HEK293 (cell line): ENCODE measurements around the gene RIPPLY2.
A peak's percentile ranks its signal among the peaks of the same experiment; 100 is the strongest.

Experiments used
- CTCF ChIA-PET: fragments of 350-600 bp; formaldehyde crosslinking; extraction: SDS; loops from one replicate; lab custom pipeline; 2021; ENCODE audit warnings: antibody characterized with exemption; lab: Yijun Ruan, JAX
- POLR2A ChIA-PET: fragments of 300-600 bp; formaldehyde crosslinking; extraction: SDS; loops from one replicate; lab custom pipeline; 2020; ENCODE audit warnings: antibody characterized with exemption, inconsistent platforms; lab: Yijun Ruan, JAX
- H3K27ac ChIP-seq: fragments of 200-500 bp; sonication (Bioruptor generic); 2 replicates; pipeline ENCODE4 v1.5.1; 2014; ENCODE audit warnings: low read depth, low read length, control low read depth, inconsistent platforms; ENCODE audit errors: extremely low read depth
- H3K36me3 ChIP-seq, 2 experiments: fragments of 200-500 bp in 1 of 2; sonication (Bioruptor generic) in 1 of 2; 1 replicate in 1 of 2; 2 replicates in 1 of 2; pipeline ENCODE4 v1.5.1; 2014 to 2017; ENCODE audit warnings: inconsistent platforms in 2 of 2, low read length in 2 of 2; ENCODE audit not compliant: control insufficient read depth in 2 of 2, insufficient read depth in 1 of 2
- H3K4me1 ChIP-seq: fragments of 200-500 bp; sonication (Bioruptor generic); 2 replicates; pipeline ENCODE4 v1.5.1; 2014; ENCODE audit warnings: mild to moderate bottlenecking, low read length, inconsistent platforms; ENCODE audit not compliant: control insufficient read depth, insufficient read depth
- H3K4me3 ChIP-seq: 2 replicates; pipeline ENCODE4 v1.5.1; 2011; ENCODE audit warnings: low read depth, mild to moderate bottlenecking, control low read depth, low read length, moderate library complexity
- H3K9me3 ChIP-seq: fragments of 200-500 bp; sonication (Bioruptor generic); 2 replicates; pipeline ENCODE4 v1.5.1; 2014; ENCODE audit warnings: low read depth, low read length, inconsistent platforms; ENCODE audit not compliant: control insufficient read depth, insufficient read depth
- HOXD13 ChIP-seq: sonication (generic); formaldehyde crosslinking; IDR thresholded peaks from 2 replicates; pipeline ENCODE4 v1.8.0; 2022; ENCODE audit warnings: missing genetic modification reagents, borderline replicate concordance
- PRDM1 ChIP-seq: fragments of 450-650 bp; formaldehyde crosslinking; IDR thresholded peaks from 2 replicates; pipeline ENCODE4; 2016; ENCODE audit warnings: missing biosample characterization, missing genetic modification characterization
- YY1 ChIP-seq: fragments of 450-650 bp; formaldehyde crosslinking; IDR thresholded peaks from 2 replicates; pipeline ENCODE4 v1.5.1; 2018; ENCODE audit warnings: missing biosample characterization, missing genetic modification characterization
- ZNF16 ChIP-seq: fragments of 450-650 bp; formaldehyde crosslinking; IDR thresholded peaks from 2 replicates; pipeline ENCODE4 v1.5.1; 2016; ENCODE audit warnings: low read depth, missing biosample characterization, missing genetic modification characterization
- ZNF221 ChIP-seq: fragments of 450-650 bp; formaldehyde crosslinking; IDR thresholded peaks from 2 replicates; pipeline ENCODE4 v1.5.1; 2017; ENCODE audit warnings: missing biosample characterization, missing genetic modification characterization, borderline replicate concordance
- ZNF433 ChIP-seq: fragments of 450-650 bp; formaldehyde crosslinking; IDR thresholded peaks from 2 replicates; pipeline ENCODE4 v1.5.1; 2016; ENCODE audit warnings: missing biosample characterization, missing genetic modification characterization, low read depth
- ZNF555 ChIP-seq: fragments of 450-650 bp; formaldehyde crosslinking; conservative IDR thresholded peaks from 2 replicates; pipeline ENCODE4 v1.5.1; 2017; ENCODE audit warnings: missing biosample characterization, mild to moderate bottlenecking, missing genetic modification characterization, inconsistent platforms
- ZNF626 ChIP-seq: fragments of 450-650 bp; sonication (Bioruptor Pico); formaldehyde crosslinking; IDR thresholded peaks from 2 replicates; pipeline ENCODE4 v1.5.1; 2018; ENCODE audit warnings: missing biosample characterization, missing genetic modification characterization, inconsistent platforms
- ZNF660 ChIP-seq: fragments of 450-650 bp; IDR thresholded peaks from 2 replicates; pipeline ENCODE4 v1.5.1; 2018; ENCODE audit warnings: missing biosample characterization, mild to moderate bottlenecking, missing genetic modification characterization
- ZNF76 ChIP-seq: fragments of 450-650 bp; formaldehyde crosslinking; IDR thresholded peaks from 2 replicates; pipeline ENCODE4; 2016; ENCODE audit warnings: low read depth, missing biosample characterization, missing genetic modification characterization, borderline replicate concordance
- ZNF776 ChIP-seq: fragments of 450-650 bp; formaldehyde crosslinking; IDR thresholded peaks from 2 replicates; pipeline ENCODE4 v1.5.0; 2017; ENCODE audit warnings: missing biosample characterization, missing genetic modification characterization, borderline replicate concordance
- ZNF837 ChIP-seq: fragments of 450-650 bp; formaldehyde crosslinking; IDR thresholded peaks from 2 replicates; pipeline ENCODE4 v1.5.1; 2016; ENCODE audit warnings: missing biosample characterization, missing genetic modification characterization
- TF ChIP-seq, protein P1 (sequence below): fragments of 450-650 bp; formaldehyde crosslinking; IDR thresholded peaks from 2 replicates; pipeline ENCODE4 v1.5.1; 2016; ENCODE audit warnings: missing biosample characterization, missing genetic modification characterization, low read depth
- TF ChIP-seq, protein P2 (sequence below): fragments of 450-650 bp; formaldehyde crosslinking; IDR thresholded peaks from 2 replicates; pipeline ENCODE4 v1.5.1; 2017; ENCODE audit warnings: missing biosample characterization, missing genetic modification characterization
- TF ChIP-seq, protein P3 (sequence below): fragments of 450-650 bp; formaldehyde crosslinking; IDR thresholded peaks from 2 replicates; pipeline ENCODE4 v1.5.1; 2017; ENCODE audit warnings: missing biosample characterization, missing genetic modification characterization
- TF ChIP-seq, protein P4 (sequence below): sonication (generic); formaldehyde crosslinking; IDR thresholded peaks from 2 replicates; pipeline ENCODE4 v1.8.1; 2022; ENCODE audit warnings: mild to moderate bottlenecking, moderate library complexity, missing genetic modification reagents
- TF ChIP-seq, protein P5 (sequence below): fragments of 450-650 bp; formaldehyde crosslinking; IDR thresholded peaks from 2 replicates; pipeline ENCODE4 v1.5.1; 2016; ENCODE audit warnings: missing biosample characterization, missing genetic modification characterization
- TF ChIP-seq, protein P6 (sequence below): fragments of 450-650 bp; formaldehyde crosslinking; IDR thresholded peaks from 2 replicates; pipeline ENCODE4 v1.5.1; 2016; ENCODE audit warnings: missing biosample characterization, missing genetic modification characterization

Gene RIPPLY2

DNA sequence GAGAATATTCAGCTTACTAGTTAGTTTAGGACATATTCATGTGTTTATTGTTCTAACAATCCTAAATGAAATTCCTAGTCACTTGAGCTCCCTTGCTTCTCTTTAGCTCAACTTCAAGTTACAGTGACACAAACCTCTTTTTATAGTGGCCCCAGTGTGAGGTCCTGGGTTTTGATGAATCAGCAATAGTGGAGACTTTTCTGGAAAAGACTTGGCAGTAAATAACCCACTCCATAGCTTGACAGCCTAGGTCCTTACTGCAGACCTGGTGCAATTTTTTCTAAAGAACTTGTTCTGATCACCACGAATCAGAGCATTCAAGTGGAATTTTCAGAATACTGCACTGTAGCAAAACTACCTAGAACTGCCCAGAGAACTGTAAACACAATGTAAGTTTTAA is 6.9 kb upstream of the RIPPLY2 start:
- Histone ChIP-seq H3K4me1 (no peaks in the 10 kb centered on the region), H3K27ac (no peak overlapping the region), H3K4me3 (no peak overlapping the region), H3K9me3 (no peaks in the 10 kb centered on the region), H3K36me3 (no peaks in the 10 kb centered on the region)
- CTCF ChIA-PET: interaction anchor here (0.6 to 1.8 kb wide), 2 partner anchors 19 to 231 kb away, joined by 3 to 4 read pairs; no protein-coding TSS in a partner anchor
- POLR2A ChIA-PET: interaction anchor here (1.0 kb wide), 1 partner anchor 14 kb away, joined by 3 read pairs; no protein-coding TSS in a partner anchor
- TF ChIP-seq YY1 (tag by site-specific recombination): no peak
- TF ChIP-seq, protein P1, sequence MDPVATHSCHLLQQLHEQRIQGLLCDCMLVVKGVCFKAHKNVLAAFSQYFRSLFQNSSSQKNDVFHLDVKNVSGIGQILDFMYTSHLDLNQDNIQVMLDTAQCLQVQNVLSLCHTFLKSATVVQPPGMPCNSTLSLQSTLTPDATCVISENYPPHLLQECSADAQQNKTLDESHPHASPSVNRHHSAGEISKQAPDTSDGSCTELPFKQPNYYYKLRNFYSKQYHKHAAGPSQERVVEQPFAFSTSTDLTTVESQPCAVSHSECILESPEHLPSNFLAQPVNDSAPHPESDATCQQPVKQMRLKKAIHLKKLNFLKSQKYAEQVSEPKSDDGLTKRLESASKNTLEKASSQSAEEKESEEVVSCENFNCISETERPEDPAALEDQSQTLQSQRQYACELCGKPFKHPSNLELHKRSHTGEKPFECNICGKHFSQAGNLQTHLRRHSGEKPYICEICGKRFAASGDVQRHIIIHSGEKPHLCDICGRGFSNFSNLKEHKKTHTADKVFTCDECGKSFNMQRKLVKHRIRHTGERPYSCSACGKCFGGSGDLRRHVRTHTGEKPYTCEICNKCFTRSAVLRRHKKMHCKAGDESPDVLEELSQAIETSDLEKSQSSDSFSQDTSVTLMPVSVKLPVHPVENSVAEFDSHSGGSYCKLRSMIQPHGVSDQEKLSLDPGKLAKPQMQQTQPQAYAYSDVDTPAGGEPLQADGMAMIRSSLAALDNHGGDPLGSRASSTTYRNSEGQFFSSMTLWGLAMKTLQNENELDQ: no peak
- TF ChIP-seq, protein P2, sequence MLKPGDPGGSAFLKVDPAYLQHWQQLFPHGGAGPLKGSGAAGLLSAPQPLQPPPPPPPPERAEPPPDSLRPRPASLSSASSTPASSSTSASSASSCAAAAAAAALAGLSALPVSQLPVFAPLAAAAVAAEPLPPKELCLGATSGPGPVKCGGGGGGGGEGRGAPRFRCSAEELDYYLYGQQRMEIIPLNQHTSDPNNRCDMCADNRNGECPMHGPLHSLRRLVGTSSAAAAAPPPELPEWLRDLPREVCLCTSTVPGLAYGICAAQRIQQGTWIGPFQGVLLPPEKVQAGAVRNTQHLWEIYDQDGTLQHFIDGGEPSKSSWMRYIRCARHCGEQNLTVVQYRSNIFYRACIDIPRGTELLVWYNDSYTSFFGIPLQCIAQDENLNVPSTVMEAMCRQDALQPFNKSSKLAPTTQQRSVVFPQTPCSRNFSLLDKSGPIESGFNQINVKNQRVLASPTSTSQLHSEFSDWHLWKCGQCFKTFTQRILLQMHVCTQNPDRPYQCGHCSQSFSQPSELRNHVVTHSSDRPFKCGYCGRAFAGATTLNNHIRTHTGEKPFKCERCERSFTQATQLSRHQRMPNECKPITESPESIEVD (tag by site-specific recombination): 0 out of 2 replicates have a peak, but pooled peaks have one; percentile 24
- TF ChIP-seq, protein P3, sequence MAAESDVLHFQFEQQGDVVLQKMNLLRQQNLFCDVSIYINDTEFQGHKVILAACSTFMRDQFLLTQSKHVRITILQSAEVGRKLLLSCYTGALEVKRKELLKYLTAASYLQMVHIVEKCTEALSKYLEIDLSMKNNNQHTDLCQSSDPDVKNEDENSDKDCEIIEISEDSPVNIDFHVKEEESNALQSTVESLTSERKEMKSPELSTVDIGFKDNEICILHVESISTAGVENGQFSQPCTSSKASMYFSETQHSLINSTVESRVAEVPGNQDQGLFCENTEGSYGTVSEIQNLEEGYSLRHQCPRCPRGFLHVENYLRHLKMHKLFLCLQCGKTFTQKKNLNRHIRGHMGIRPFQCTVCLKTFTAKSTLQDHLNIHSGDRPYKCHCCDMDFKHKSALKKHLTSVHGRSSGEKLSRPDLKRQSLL: peak; percentile 30; the same call in 1 of the 2 replicates

DNA sequence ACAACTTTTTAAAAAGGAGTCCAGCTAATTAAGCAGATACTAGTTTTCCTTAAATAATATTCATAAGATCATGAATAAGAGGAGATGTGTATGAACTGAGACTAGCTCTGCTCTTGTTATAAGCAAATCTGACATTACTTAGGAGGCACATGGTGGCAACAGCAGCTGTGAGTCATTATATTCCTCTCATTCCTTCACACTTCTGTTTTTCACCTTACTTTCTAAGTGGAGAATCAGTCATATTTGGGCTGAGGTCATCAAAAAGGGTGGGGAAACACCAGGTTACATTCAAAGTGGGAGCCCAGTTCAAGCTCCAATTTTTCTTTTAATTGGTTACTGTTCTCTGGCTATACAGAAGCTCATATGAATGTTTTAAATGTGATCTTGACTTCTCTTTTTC is 6.0 kb upstream of the RIPPLY2 start:
- TF ChIP-seq, protein P3: no peak
- TF ChIP-seq ZNF660 (tag by site-specific recombination): 0 out of 2 replicates have a peak, but pooled peaks have one; percentile 11
- TF ChIP-seq ZNF626 (tag by site-specific recombination): no peak
- no peak for TF ChIP-seq ZNF221 (tag by site-specific recombination)
- TF ChIP-seq, protein P4, sequence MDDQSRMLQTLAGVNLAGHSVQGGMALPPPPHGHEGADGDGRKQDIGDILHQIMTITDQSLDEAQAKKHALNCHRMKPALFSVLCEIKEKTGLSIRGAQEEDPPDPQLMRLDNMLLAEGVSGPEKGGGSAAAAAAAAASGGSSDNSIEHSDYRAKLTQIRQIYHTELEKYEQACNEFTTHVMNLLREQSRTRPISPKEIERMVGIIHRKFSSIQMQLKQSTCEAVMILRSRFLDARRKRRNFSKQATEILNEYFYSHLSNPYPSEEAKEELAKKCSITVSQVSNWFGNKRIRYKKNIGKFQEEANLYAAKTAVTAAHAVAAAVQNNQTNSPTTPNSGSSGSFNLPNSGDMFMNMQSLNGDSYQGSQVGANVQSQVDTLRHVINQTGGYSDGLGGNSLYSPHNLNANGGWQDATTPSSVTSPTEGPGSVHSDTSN (CRISPR knock-in tag): no peak
- TF ChIP-seq PRDM1 (tag by site-specific recombination): peak; percentile 21; the same call in 1 of the 2 replicates
- no peak for TF ChIP-seq ZNF16 (tag by site-specific recombination)
- TF ChIP-seq, protein P5, sequence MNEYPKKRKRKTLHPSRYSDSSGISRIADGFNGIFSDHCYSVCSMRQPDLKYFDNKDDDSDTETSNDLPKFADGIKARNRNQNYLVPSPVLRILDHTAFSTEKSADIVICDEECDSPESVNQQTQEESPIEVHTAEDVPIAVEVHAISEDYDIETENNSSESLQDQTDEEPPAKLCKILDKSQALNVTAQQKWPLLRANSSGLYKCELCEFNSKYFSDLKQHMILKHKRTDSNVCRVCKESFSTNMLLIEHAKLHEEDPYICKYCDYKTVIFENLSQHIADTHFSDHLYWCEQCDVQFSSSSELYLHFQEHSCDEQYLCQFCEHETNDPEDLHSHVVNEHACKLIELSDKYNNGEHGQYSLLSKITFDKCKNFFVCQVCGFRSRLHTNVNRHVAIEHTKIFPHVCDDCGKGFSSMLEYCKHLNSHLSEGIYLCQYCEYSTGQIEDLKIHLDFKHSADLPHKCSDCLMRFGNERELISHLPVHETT: no peak
- no peak for TF ChIP-seq ZNF837 (tag by site-specific recombination)
- TF ChIP-seq, protein P6, sequence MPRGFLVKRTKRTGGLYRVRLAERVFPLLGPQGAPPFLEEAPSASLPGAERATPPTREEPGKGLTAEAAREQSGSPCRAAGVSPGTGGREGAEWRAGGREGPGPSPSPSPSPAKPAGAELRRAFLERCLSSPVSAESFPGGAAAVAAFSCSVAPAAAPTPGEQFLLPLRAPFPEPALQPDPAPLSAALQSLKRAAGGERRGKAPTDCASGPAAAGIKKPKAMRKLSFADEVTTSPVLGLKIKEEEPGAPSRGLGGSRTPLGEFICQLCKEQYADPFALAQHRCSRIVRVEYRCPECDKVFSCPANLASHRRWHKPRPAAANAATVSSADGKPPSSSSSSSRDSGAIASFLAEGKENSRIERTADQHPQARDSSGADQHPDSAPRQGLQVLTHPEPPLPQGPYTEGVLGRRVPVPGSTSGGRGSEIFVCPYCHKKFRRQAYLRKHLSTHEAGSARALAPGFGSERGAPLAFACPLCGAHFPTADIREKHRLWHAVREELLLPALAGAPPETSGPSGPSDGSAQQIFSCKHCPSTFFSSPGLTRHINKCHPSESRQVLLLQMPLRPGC: peak; percentile 59; the same call in 1 of the 2 replicates
- TF ChIP-seq ZNF433: no peak
- no peak for TF ChIP-seq ZNF776 (tag by site-specific recombination)
- TF ChIP-seq ZNF76 (tag by site-specific recombination): no peak
- TF ChIP-seq HOXD13: no peak
- TF ChIP-seq ZNF555: no peak
- POLR2A ChIA-PET: interaction anchor here (1.3 kb wide), 1 partner anchor 13 kb away, joined by 4 read pairs; the partner anchor contains the start of gene CYB5R4

More for the DNA sequence above, 6.0 kb upstream of the RIPPLY2 start:
- H3K4me1 ChIP-seq: no peaks in the 10 kb centered on the region
- CTCF ChIA-PET: interaction anchor here (0.6 to 1.0 kb wide), 2 partner anchors 333 to 375 kb away, joined by 3 to 5 read pairs; no protein-coding TSS in a partner anchor
- no peaks in the 10 kb centered on the region for H3K9me3 ChIP-seq
- no peak overlapping the region for H3K27ac ChIP-seq
- no peaks in the 10 kb centered on the region for H3K36me3 ChIP-seq
- no peak overlapping the region for H3K4me3 ChIP-seq
